Mesenchymal stem cell (in vitro differentiated cells and primary cell): Measurements from ENCODE around the gene SAMD11.

Experiments used
- DNase-seq: peaks from one replicate; pipeline ENCODE4 v3.0.0-alpha.2; 2013
- H2AFZ ChIP-seq: one replicate; pipeline ENCODE4 v1.6.1; 2013; ENCODE audit warnings: low read depth, mild to moderate bottlenecking, control low read depth, inconsistent platforms, low read length, moderate library complexity
- H2AK5ac ChIP-seq: 2 replicates; pipeline ENCODE4 v1.6.1; 2013; ENCODE audit warnings: low read length, moderate library complexity, mild to moderate bottlenecking, inconsistent platforms; ENCODE audit not compliant: severe bottlenecking
- H2BK120ac ChIP-seq: one replicate; pipeline ENCODE4 v1.6.1; 2013; ENCODE audit warnings: low read depth, mild to moderate bottlenecking, inconsistent platforms, low read length, moderate library complexity
- H2BK12ac ChIP-seq, 2 experiments: one replicate each; pipeline ENCODE4 v1.6.1; 2013; ENCODE audit warnings: inconsistent platforms in 2 of 2, low read length in 2 of 2, mild to moderate bottlenecking in 2 of 2, moderate library complexity in 2 of 2, control low read depth in 1 of 2
- H2BK15ac ChIP-seq: one replicate; pipeline ENCODE4 v1.6.1; 2013; ENCODE audit warnings: mild to moderate bottlenecking, low read depth, inconsistent platforms; ENCODE audit not compliant: poor library complexity, severe bottlenecking
- H2BK5ac ChIP-seq: 2 replicates; pipeline ENCODE4 v1.6.1; 2013; ENCODE audit warnings: low read depth, mild to moderate bottlenecking, low read length, control low read depth, inconsistent platforms; ENCODE audit not compliant: poor library complexity, severe bottlenecking
- H3K14ac ChIP-seq, 2 experiments: one replicate each; pipeline ENCODE4 v1.6.1; 2013; ENCODE audit warnings: inconsistent platforms in 2 of 2, low read length in 2 of 2, control low read depth in 1 of 2, mild to moderate bottlenecking in 1 of 2, moderate library complexity in 1 of 2
- H3K18ac ChIP-seq, 2 experiments: one replicate each; pipeline ENCODE4 v1.6.1; 2013; ENCODE audit warnings: inconsistent platforms in 2 of 2, low read length in 2 of 2, control low read depth in 1 of 2, low read depth in 1 of 2, mild to moderate bottlenecking in 1 of 2
- H3K23ac ChIP-seq, 2 experiments: one replicate each; pipeline ENCODE4 v1.6.1; 2013; ENCODE audit warnings: inconsistent platforms in 2 of 2, low read length in 2 of 2, mild to moderate bottlenecking in 2 of 2, moderate library complexity in 2 of 2, control low read depth in 1 of 2
- H3K27ac ChIP-seq: 2 replicates; pipeline ENCODE4 v1.5.1; 2013; ENCODE audit warnings: mild to moderate bottlenecking, moderate library complexity, low read length, control low read depth, inconsistent platforms; ENCODE audit not compliant: poor library complexity, severe bottlenecking
- H3K27me3 ChIP-seq, 2 experiments: 2 replicates each; pipeline versions ENCODE4 v1.6.1 to v1.7.0; 2013; ENCODE audit warnings: low read length in 2 of 2, mild to moderate bottlenecking in 2 of 2, moderate library complexity in 2 of 2, control low read depth in 1 of 2, inconsistent platforms in 1 of 2; ENCODE audit not compliant: control insufficient read depth in 1 of 2, insufficient read depth in 1 of 2
- H3K36me3 ChIP-seq, 2 experiments: 2 replicates each; pipeline versions ENCODE4 v1.6.1 to v1.7.0; 2013; ENCODE audit warnings: low read length in 2 of 2, control low read depth in 1 of 2, inconsistent platforms in 1 of 2, low read depth in 1 of 2, mild to moderate bottlenecking in 1 of 2; ENCODE audit not compliant: insufficient read depth in 2 of 2, control insufficient read depth in 1 of 2
- H3K4ac ChIP-seq, 2 experiments: one replicate each; pipeline ENCODE4 v1.6.1; 2013; ENCODE audit warnings: inconsistent platforms in 2 of 2, low read length in 2 of 2, mild to moderate bottlenecking in 2 of 2, moderate library complexity in 2 of 2, control low read depth in 1 of 2, low read depth in 1 of 2
- H3K4me1 ChIP-seq: 2 replicates; pipeline ENCODE4 v1.6.1; 2013; ENCODE audit warnings: low read depth, low read length, control low read depth; ENCODE audit not compliant: control insufficient read depth, insufficient read depth
- H3K4me2 ChIP-seq: 2 replicates; pipeline ENCODE4 v1.6.1; 2013; ENCODE audit warnings: low read length, mild to moderate bottlenecking, inconsistent platforms; ENCODE audit not compliant: poor library complexity, severe bottlenecking
- H3K4me3 ChIP-seq, 2 experiments: 2 replicates each; pipeline versions ENCODE4 v1.5.1 to v1.7.0; 2013; ENCODE audit warnings: low read length in 2 of 2, mild to moderate bottlenecking in 2 of 2, control low read depth in 1 of 2, low read depth in 1 of 2; ENCODE audit not compliant: insufficient read depth in 1 of 2
- H3K79me1 ChIP-seq: replicated peaks from 2 replicates; pipeline ENCODE4 v1.6.1; 2013; ENCODE audit warnings: mild to moderate bottlenecking, control low read depth, low read length, inconsistent platforms; ENCODE audit not compliant: poor library complexity, severe bottlenecking
- H3K9ac ChIP-seq: 2 replicates; pipeline ENCODE4 v1.7.0; 2013; ENCODE audit warnings: mild to moderate bottlenecking, low read length, moderate library complexity
- H3K9me3 ChIP-seq: 2 replicates; pipeline ENCODE4 v1.7.0; 2013; ENCODE audit warnings: mild to moderate bottlenecking, low read length; ENCODE audit not compliant: control insufficient read depth
- H4K8ac ChIP-seq: one replicate; pipeline ENCODE4 v1.6.1; 2013; ENCODE audit warnings: inconsistent platforms, mild to moderate bottlenecking, low read length, moderate library complexity
- H4K91ac ChIP-seq: one replicate; pipeline ENCODE4 v1.6.1; 2013; ENCODE audit warnings: mild to moderate bottlenecking, low read length, inconsistent platforms
- WGBS: methylation state at CpG from one replicate; pipeline ENCODE4 v1.1.7; 2013; ENCODE audit warnings: mixed read lengths; 5-methylcytosine and 5-hydroxymethylcytosine counted together

The SAMD11 gene

GRCh38 chr1:953524-954320, 30.0 kb downstream of the SAMD11 start:
- H4K91ac ChIP-seq: no peak overlapping the region
- no peak overlapping the region for H3K9ac ChIP-seq
- peaks cover 52% of the 10 kb centered on the region for H3K79me1 ChIP-seq
- peaks cover 10% of the 10 kb centered on the region for H3K4me1 ChIP-seq
- no peak overlapping the region for H3K14ac ChIP-seq
- WGBS: 93% methylated on average over 32 of the region's 32 CpGs
- no peak overlapping the region for H4K8ac ChIP-seq
- H2BK5ac ChIP-seq: no peak overlapping the region
- no peak overlapping the region for H3K18ac ChIP-seq
- no peak overlapping the region for H2AFZ ChIP-seq
- no peak overlapping the region for H3K4me3 ChIP-seq
- H2AK5ac ChIP-seq: no peak overlapping the region
- H3K9me3 ChIP-seq: no peaks in the 10 kb centered on the region
- no peak overlapping the region for H3K27ac ChIP-seq
- no peak overlapping the region for H3K4me2 ChIP-seq
- no peaks in the 10 kb centered on the region for H3K27me3 ChIP-seq
- no peak overlapping the region for H3K4ac ChIP-seq
- no peak overlapping the region for H2BK120ac ChIP-seq
- no peak overlapping the region for H2BK15ac ChIP-seq
- DNase-seq: no peak
- H3K36me3 ChIP-seq: peaks cover 78 to 87% of the 10 kb centered on the region in 2 experiments
- no peak overlapping the region for H2BK12ac ChIP-seq
- no peak overlapping the region for H3K23ac ChIP-seq

- Histone ChIP-seq H3K23ac (no peak overlapping the region), H3K9ac (no peak overlapping the region), H3K27ac (no peak overlapping the region), H3K4me1 (peaks cover 13% of the 10 kb centered on the region), H2BK120ac (no peak overlapping the region), H3K9me3 (no peaks in the 10 kb centered on the region), H2BK5ac (no peak overlapping the region), H2AK5ac (no peak overlapping the region), H3K36me3 (peaks cover 66 to 75% of the 10 kb centered on the region in 2 experiments), H3K18ac (no peak overlapping the region), H2BK15ac (no peak overlapping the region), H4K91ac (no peak overlapping the region), H3K4me3 (no peak overlapping the region), H3K27me3 (no peaks in the 10 kb centered on the region), H2AFZ (no peak overlapping the region), H3K79me1 (peaks cover 48% of the 10 kb centered on the region), H3K14ac (no peak overlapping the region), H3K4ac (no peak overlapping the region), H2BK12ac (no peak overlapping the region), H4K8ac (no peak overlapping the region), H3K4me2 (no peak overlapping the region)
- WGBS: 95% methylated on average over 13 of the region's 13 CpGs
- no peak for DNase-seq
Measured at GRCh38 chr1:954927-955326, 31.2 kb downstream of the SAMD11 start.

- Histone ChIP-seq H3K9me3 (no peaks in the 10 kb centered on the region), H2BK12ac (no peak overlapping the region), H3K4ac (no peak overlapping the region), H2BK15ac (no peak overlapping the region), H3K27me3 (no peaks in the 10 kb centered on the region), H2AK5ac (no peak overlapping the region), H4K91ac (no peak overlapping the region), H3K27ac (no peak overlapping the region), H2AFZ (no peak overlapping the region), H4K8ac (no peak overlapping the region), H3K4me3 (no peak overlapping the region), H3K18ac (no peak overlapping the region), H3K23ac (no peak overlapping the region), H3K9ac (no peak overlapping the region), H3K79me1 (peaks cover 48% of the 10 kb centered on the region), H2BK120ac (no peak overlapping the region), H3K14ac (no peak overlapping the region), H3K4me2 (no peak overlapping the region), H3K4me1 (peaks cover 11% of the 10 kb centered on the region), H3K36me3 (peaks cover 60 to 69% of the 10 kb centered on the region in 2 experiments), H2BK5ac (no peak overlapping the region)
- DNase-seq: no peak
- 99% methylated on average over 6 of the region's 6 CpGs for WGBS
Measured at GRCh38 chr1:955474-955873, 31.8 kb downstream of the SAMD11 start.

- Histone ChIP-seq H2BK120ac (no peak overlapping the region), H2AK5ac (no peak overlapping the region), H2AFZ (no peak overlapping the region), H3K9me3 (no peaks in the 10 kb centered on the region), H3K4me2 (no peak overlapping the region), H3K4ac (no peak overlapping the region), H4K91ac (no peak overlapping the region), H3K79me1 (peaks cover 50% of the 10 kb centered on the region), H4K8ac (no peak overlapping the region), H3K36me3 (peaks cover 49 to 63% of the 10 kb centered on the region in 2 experiments), H3K4me3 (no peak overlapping the region), H3K9ac (no peak overlapping the region), H3K14ac (no peak overlapping the region), H3K27ac (no peak overlapping the region), H3K27me3 (no peaks in the 10 kb centered on the region), H2BK15ac (no peak overlapping the region), H3K18ac (no peak overlapping the region), H3K4me1 (peaks cover 16% of the 10 kb centered on the region), H2BK5ac (no peak overlapping the region), H3K23ac (no peak overlapping the region), H2BK12ac (no peak overlapping the region)
- no peak for DNase-seq
- 98% methylated on average over 11 of the region's 11 CpGs for WGBS
Measured at GRCh38 chr1:956636-957035, 32.9 kb downstream of the SAMD11 start.
